Liver (tissue), 9 donors: ENCODE measurements around the gene TAS1R1. TPM values are rescaled to one million over a fixed set of nuclear protein-coding genes. Genes with fewer than 3 reads are reported as not detected.

ENCODE experiments used
- DNase-seq: peaks from one replicate; pipeline ENCODE4 v3.0.0-alpha.2; 2017; ENCODE audit warnings: low spot score
- H3K27ac ChIP-seq, 2 donors: one replicate each; pipeline ENCODE4 v1.7.0; 2013; ENCODE audit warnings: inconsistent platforms in 2 of 2, low read length in 2 of 2, control low read depth in 1 of 2, low read depth in 1 of 2, mild to moderate bottlenecking in 1 of 2
- H3K27me3 ChIP-seq, 4 donors: one replicate each; pipeline versions ENCODE4 v1.6.1 to v1.7.0; 2013; ENCODE audit warnings: low read length in 3 of 4, inconsistent platforms in 1 of 4, mild to moderate bottlenecking in 1 of 4, moderate library complexity in 1 of 4; ENCODE audit not compliant: control insufficient read depth in 4 of 4, insufficient read depth in 4 of 4
- H3K36me3 ChIP-seq, 4 donors: one replicate each; pipeline versions ENCODE4 v1.6.1 to v1.7.0; 2013; ENCODE audit warnings: low read length in 3 of 4, mild to moderate bottlenecking in 3 of 4, low read depth in 1 of 4, moderate library complexity in 1 of 4; ENCODE audit not compliant: control insufficient read depth in 4 of 4, insufficient read depth in 3 of 4
- H3K4me1 ChIP-seq, 4 donors: one replicate each; pipeline versions ENCODE4 v1.6.1 to v1.7.0; 2013; ENCODE audit warnings: low read length in 3 of 4, mild to moderate bottlenecking in 3 of 4, moderate library complexity in 1 of 4; ENCODE audit not compliant: control insufficient read depth in 4 of 4, insufficient read depth in 4 of 4
- H3K4me3 ChIP-seq, 3 donors: one replicate each; pipeline versions ENCODE4 v1.6.1 to v1.7.0; 2013; ENCODE audit warnings: low read length in 3 of 3, control low read depth in 1 of 3, low read depth in 1 of 3, mild to moderate bottlenecking in 1 of 3
- H3K9ac ChIP-seq, 2 donors: one replicate each; pipeline ENCODE4 v1.7.0; 2013; ENCODE audit warnings: low read length in 2 of 2, mild to moderate bottlenecking in 2 of 2, moderate library complexity in 2 of 2, control low read depth in 1 of 2, low read depth in 1 of 2
- H3K9me3 ChIP-seq, 4 donors: one replicate each; pipeline versions ENCODE4 v1.6.1 to v1.7.0; 2013; ENCODE audit warnings: low read length in 3 of 4; ENCODE audit not compliant: control insufficient read depth in 4 of 4
- EGR1 ChIP-seq, 2 donors: IDR thresholded peaks; 2 replicates each; pipeline ENCODE4 v1.6.1; 2016 to 2018; ENCODE audit warnings: antibody characterized with exemption in 2 of 2, low read depth in 2 of 2
- FOXA2 ChIP-seq: IDR thresholded peaks from 2 replicates; pipeline ENCODE4 v1.6.1; 2016; ENCODE audit warnings: antibody characterized with exemption
- HNF4G ChIP-seq: IDR thresholded peaks from 2 replicates; pipeline ENCODE4 v1.6.1; 2016; ENCODE audit warnings: antibody characterized with exemption
- JUND ChIP-seq, 2 donors: IDR thresholded peaks; 2 replicates each; pipeline ENCODE4 v1.6.1; 2016; ENCODE audit warnings: antibody characterized with exemption in 2 of 2
- NR2F2 ChIP-seq: IDR thresholded peaks from 2 replicates; pipeline ENCODE4 v1.6.1; 2016; ENCODE audit warnings: antibody characterized with exemption
- RAD21 ChIP-seq, 2 donors: IDR thresholded peaks; 2 replicates each; pipeline ENCODE4 v1.6.1; 2016; ENCODE audit warnings: antibody characterized with exemption in 2 of 2, mild to moderate bottlenecking in 2 of 2
- RXRA ChIP-seq, 2 donors: IDR thresholded peaks; 2 replicates each; pipeline ENCODE4 v1.6.1; 2017 to 2018; ENCODE audit warnings: antibody characterized with exemption in 2 of 2, mild to moderate bottlenecking in 1 of 2
- SP1 ChIP-seq: IDR thresholded peaks from 2 replicates; pipeline ENCODE4 v1.6.1; 2018; ENCODE audit warnings: antibody characterized with exemption, mild to moderate bottlenecking
- TAF1 ChIP-seq: conservative IDR thresholded peaks from 2 replicates; pipeline ENCODE4 v1.6.1; 2016; ENCODE audit warnings: antibody characterized with exemption, mild to moderate bottlenecking
- YY1 ChIP-seq: IDR thresholded peaks from 2 replicates; pipeline ENCODE4 v1.6.1; 2016; ENCODE audit warnings: antibody characterized with exemption, mild to moderate bottlenecking
- WGBS: extraction: QIAGEN DNeasy Blood & Tissue Kit; methylation state at CpG from one replicate; pipeline ENCODE4 v1.1.7; 2013; 5-methylcytosine and 5-hydroxymethylcytosine counted together
- polyA plus RNA-seq, 2 donors: library from polyadenylated mRNA; stranded (reverse) in 1 of 2; unstranded in 1 of 2; fragments of 200-250 nt in 1 of 2; fragments of >200 nt in 1 of 2; fragmentation: Nextera tagmentation in 1 of 2; extraction: Ambion mirVana in 1 of 2; gene quantifications; one replicate each; pipeline versions ENCODE4 v1.2.1 to v1.2.3, GENCODE V29; 2013 to 2015
- total RNA-seq, 2 donors: library from RNA; depleted of rRNA; stranded (reverse); fragments of >200 nt; gene quantifications; one replicate each; pipeline ENCODE4 v1.2.3, GENCODE V29; 2014
- TF ChIP-seq, protein P1 (sequence below): IDR thresholded peaks from 2 replicates; pipeline ENCODE4 v1.6.1; 2016; ENCODE audit warnings: antibody characterized with exemption
- TF ChIP-seq, protein P2 (sequence below): IDR thresholded peaks from 2 replicates; pipeline ENCODE4 v1.6.1; 2016; ENCODE audit warnings: antibody characterized with exemption
- TF ChIP-seq, protein P3 (sequence below): IDR thresholded peaks from 2 replicates; pipeline ENCODE4 v1.6.1; 2016; ENCODE audit warnings: antibody characterized with exemption, mild to moderate bottlenecking
- donor health status: healthy.
- donor health status: healthy.
- donor health status: healthy.
- donor health status: healthy.
- donor health status: healthy.

Gene TAS1R1
- total and polyA plus RNA-seq, 4 donors = not detected

DNA sequence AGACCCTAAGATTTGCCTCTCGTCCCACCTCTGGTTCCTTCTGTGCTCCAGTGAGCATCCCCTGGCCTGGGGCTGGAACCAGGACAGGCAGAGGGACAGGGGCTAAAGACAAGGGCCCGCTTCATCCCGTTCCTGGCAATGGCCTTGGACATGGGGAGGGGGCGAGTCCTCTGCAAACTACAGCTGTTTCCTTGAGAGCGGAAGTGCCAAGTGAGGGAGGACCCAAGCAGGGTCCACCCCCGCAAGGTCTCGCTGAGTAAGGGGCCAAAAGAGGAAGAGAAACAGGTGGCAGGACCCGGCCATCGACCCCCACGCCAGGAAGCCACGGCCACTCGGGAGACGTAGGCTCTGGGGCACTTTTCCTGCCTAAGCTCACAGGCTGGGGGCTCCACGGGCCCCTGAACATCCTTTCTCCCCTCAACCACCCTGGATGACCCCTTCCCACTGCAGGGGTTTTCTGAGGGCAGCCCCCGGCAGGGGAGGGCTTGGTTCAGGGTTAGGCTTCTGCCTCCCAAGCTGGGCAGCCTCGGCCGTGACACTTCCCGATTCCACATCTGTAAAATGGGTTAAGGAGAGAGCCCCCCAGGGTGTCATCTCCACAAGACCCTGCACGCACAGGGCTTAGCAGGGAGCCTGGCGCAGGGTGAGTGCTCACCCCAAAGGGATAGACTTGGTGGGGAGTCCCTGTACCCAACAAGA lies 45.7 kb upstream of the TAS1R1 start (continued):
- TF ChIP-seq, protein P1, sequence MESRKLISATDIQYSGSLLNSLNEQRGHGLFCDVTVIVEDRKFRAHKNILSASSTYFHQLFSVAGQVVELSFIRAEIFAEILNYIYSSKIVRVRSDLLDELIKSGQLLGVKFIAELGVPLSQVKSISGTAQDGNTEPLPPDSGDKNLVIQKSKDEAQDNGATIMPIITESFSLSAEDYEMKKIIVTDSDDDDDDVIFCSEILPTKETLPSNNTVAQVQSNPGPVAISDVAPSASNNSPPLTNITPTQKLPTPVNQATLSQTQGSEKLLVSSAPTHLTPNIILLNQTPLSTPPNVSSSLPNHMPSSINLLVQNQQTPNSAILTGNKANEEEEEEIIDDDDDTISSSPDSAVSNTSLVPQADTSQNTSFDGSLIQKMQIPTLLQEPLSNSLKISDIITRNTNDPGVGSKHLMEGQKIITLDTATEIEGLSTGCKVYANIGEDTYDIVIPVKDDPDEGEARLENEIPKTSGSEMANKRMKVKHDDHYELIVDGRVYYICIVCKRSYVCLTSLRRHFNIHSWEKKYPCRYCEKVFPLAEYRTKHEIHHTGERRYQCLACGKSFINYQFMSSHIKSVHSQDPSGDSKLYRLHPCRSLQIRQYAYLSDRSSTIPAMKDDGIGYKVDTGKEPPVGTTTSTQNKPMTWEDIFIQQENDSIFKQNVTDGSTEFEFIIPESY = no peak
- TF ChIP-seq EGR1 (IDR thresholded peaks at IDR 0.05; ENCODE audit: low read depth in 2 of 2) = no peak
- TF ChIP-seq, protein P2, sequence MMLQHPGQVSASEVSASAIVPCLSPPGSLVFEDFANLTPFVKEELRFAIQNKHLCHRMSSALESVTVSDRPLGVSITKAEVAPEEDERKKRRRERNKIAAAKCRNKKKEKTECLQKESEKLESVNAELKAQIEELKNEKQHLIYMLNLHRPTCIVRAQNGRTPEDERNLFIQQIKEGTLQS = no peak

DNA sequence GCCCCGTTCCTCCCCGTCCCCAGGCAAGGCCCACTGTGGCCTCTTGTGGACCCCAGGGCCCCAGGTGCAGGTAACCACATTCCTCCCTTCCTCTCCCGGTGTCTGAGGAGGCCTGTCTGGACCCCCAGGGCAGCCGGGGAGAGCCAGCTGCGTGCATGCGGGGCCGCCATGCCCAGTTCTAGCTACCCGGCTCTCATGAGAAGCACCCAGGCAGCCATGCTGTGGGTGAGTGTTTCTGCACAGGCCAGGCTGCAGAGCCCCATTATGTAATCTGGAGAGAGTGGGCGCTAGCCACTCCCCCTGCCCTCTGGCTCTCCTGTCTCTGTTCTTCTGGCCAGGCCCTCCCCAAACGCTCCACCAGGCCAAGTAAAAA lies 45.2 kb upstream of the TAS1R1 start:
- no peaks in the 10 kb centered on the region for H3K4me1 ChIP-seq
- no peak overlapping the region for H3K9ac ChIP-seq
- H3K4me3 ChIP-seq = no peak overlapping the region
- TF ChIP-seq, protein P2 = no peak
- TF ChIP-seq SP1 = no peak
- TF ChIP-seq EGR1 (IDR thresholded peaks at IDR 0.05; ENCODE audit: low read depth in 2 of 2) = no peak
- no peak for TF ChIP-seq JUND (IDR thresholded peaks at IDR 0.05)
- TF ChIP-seq, protein P3, sequence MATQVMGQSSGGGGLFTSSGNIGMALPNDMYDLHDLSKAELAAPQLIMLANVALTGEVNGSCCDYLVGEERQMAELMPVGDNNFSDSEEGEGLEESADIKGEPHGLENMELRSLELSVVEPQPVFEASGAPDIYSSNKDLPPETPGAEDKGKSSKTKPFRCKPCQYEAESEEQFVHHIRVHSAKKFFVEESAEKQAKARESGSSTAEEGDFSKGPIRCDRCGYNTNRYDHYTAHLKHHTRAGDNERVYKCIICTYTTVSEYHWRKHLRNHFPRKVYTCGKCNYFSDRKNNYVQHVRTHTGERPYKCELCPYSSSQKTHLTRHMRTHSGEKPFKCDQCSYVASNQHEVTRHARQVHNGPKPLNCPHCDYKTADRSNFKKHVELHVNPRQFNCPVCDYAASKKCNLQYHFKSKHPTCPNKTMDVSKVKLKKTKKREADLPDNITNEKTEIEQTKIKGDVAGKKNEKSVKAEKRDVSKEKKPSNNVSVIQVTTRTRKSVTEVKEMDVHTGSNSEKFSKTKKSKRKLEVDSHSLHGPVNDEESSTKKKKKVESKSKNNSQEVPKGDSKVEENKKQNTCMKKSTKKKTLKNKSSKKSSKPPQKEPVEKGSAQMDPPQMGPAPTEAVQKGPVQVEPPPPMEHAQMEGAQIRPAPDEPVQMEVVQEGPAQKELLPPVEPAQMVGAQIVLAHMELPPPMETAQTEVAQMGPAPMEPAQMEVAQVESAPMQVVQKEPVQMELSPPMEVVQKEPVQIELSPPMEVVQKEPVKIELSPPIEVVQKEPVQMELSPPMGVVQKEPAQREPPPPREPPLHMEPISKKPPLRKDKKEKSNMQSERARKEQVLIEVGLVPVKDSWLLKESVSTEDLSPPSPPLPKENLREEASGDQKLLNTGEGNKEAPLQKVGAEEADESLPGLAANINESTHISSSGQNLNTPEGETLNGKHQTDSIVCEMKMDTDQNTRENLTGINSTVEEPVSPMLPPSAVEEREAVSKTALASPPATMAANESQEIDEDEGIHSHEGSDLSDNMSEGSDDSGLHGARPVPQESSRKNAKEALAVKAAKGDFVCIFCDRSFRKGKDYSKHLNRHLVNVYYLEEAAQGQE = no peak
- no peak for TF ChIP-seq HNF4G
- no peak for TF ChIP-seq NR2F2
- TF ChIP-seq, protein P1 = no peak
- no peak for TF ChIP-seq RAD21 (IDR thresholded peaks at IDR 0.05)
- TF ChIP-seq FOXA2 = no peak
- TF ChIP-seq YY1 = no peak
- TF ChIP-seq TAF1 = no peak
- TF ChIP-seq RXRA (IDR thresholded peaks at IDR 0.05) = no peak
- H3K27me3 ChIP-seq = no peaks in the 10 kb centered on the region
- H3K36me3 ChIP-seq = no peaks in the 10 kb centered on the region
- 84% methylated on average over 10 of the region's 10 CpGs for WGBS
- H3K9me3 ChIP-seq = no peaks in the 10 kb centered on the region
- no peak overlapping the region for H3K27ac ChIP-seq
- DNase-seq = no peak
